Activated T-helper 2 cell treated with anti-CD3 and anti-CD28 coated beads, Interferon-gamma antibody, Interleukin-2, Interleukin-4, amounts not matched to agents 10 μg/mL and 5 μg/mL and 100 μg/mL, durations not matched to agents 14 hours and 24 hours and 36 hours (primary cell): ENCODE measurements around the gene CASR. TPM values are rescaled to one million over a fixed set of nuclear protein-coding genes. Genes with fewer than 3 reads are reported as not detected.
A peak's percentile ranks its signal among the peaks of the same experiment; 100 is the strongest.
"Not testable (repeated sequence)": the region's sequence is repeated elsewhere in the genome, so short reads cannot be mapped to it uniquely, and the experiment has no call there.

Source experiments
- DNase-seq: peaks from one replicate; pipeline ENCODE4 v3.0.0; 2021; ENCODE audit warnings: low spot score
- H3K27ac Mint-ChIP-seq: one replicate; pipeline ENCODE4 v1.8.0; 2021; ENCODE audit warnings: mixed read lengths
- H3K27me3 Mint-ChIP-seq: one replicate; pipeline ENCODE4 v1.8.0; 2021; ENCODE audit warnings: low read depth, mixed read lengths
- H3K36me3 Mint-ChIP-seq: one replicate; pipeline ENCODE4 v1.8.0; 2021; ENCODE audit warnings: low read depth, mixed read lengths
- H3K4me1 Mint-ChIP-seq: one replicate; pipeline ENCODE4 v1.8.0; 2021; ENCODE audit warnings: low read depth, mixed read lengths
- H3K4me3 Mint-ChIP-seq: one replicate; pipeline ENCODE4 v1.8.0; 2021; ENCODE audit warnings: low read depth, mild to moderate bottlenecking, moderate library complexity, mixed read lengths
- H3K9me3 Mint-ChIP-seq: one replicate; pipeline ENCODE4 v1.8.0; 2021; ENCODE audit warnings: mixed read lengths
- intact Hi-C: fragments of 100-400 bp; cut with micrococcal nuclease; formaldehyde crosslinking; loops from one replicate; pipeline ENCODE4 v1.15.1; 2023
- total RNA-seq: library from RNA; stranded (reverse); gene quantifications from 2 replicates; pipeline ENCODE4 v1.2.3, GENCODE V29; 2022

CASR gene, protein sequence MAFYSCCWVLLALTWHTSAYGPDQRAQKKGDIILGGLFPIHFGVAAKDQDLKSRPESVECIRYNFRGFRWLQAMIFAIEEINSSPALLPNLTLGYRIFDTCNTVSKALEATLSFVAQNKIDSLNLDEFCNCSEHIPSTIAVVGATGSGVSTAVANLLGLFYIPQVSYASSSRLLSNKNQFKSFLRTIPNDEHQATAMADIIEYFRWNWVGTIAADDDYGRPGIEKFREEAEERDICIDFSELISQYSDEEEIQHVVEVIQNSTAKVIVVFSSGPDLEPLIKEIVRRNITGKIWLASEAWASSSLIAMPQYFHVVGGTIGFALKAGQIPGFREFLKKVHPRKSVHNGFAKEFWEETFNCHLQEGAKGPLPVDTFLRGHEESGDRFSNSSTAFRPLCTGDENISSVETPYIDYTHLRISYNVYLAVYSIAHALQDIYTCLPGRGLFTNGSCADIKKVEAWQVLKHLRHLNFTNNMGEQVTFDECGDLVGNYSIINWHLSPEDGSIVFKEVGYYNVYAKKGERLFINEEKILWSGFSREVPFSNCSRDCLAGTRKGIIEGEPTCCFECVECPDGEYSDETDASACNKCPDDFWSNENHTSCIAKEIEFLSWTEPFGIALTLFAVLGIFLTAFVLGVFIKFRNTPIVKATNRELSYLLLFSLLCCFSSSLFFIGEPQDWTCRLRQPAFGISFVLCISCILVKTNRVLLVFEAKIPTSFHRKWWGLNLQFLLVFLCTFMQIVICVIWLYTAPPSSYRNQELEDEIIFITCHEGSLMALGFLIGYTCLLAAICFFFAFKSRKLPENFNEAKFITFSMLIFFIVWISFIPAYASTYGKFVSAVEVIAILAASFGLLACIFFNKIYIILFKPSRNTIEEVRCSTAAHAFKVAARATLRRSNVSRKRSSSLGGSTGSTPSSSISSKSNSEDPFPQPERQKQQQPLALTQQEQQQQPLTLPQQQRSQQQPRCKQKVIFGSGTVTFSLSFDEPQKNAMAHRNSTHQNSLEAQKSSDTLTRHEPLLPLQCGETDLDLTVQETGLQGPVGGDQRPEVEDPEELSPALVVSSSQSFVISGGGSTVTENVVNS
- total RNA-seq = not detected in 2 replicates

GRCh38 chr3:122183521-122183892 lies at the start of gene CASR:
Gene CASR (plus strand): TSS chr3:122183668. CDS start chr3:122254190, 70,522 bp downstream.
- Mint-ChIP-seq H3K4me1 (peaks cover 7% of the 10 kb centered on the region), H3K27me3 (peaks cover 67% of the 10 kb centered on the region), H3K9me3 (no peaks in the 10 kb centered on the region), H3K27ac (no peak within 1 kb of the TSS), H3K36me3 (no peaks in the 10 kb centered on the region), H3K4me3 (peak within 1 kb of the TSS; percentile 75)
- intact Hi-C loops = no loop called here
- no peak for DNase-seq

DNA sequence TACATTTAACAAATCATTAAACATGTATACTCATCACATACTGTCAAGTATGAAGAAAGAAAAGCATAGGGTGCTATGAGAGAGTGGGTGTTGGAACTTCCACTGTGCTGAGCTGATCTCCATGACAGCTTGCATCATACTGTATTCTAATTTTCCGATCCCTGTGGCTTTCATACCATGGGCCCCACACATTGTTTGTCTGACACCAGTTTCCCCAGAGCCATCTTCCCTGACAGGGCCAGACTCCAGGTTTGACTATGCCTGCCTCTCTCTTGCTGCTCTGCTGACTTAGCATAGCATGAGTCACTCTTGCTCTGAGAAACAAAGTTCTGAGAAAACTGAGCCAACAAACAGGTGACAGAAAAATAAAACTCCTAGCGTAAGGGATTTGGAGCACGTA lies 37.0 kb upstream of the CASR start:
- H3K36me3 Mint-ChIP-seq = peaks cover 8% of the 10 kb centered on the region
- intact Hi-C loops = loop anchor here (1.0 to 5.0 kb wide), 7 partner anchors 45 to 410 kb away; no protein-coding TSS in a partner anchor
- H3K4me1 Mint-ChIP-seq = peaks cover 31% of the 10 kb centered on the region
- no peak overlapping the region for H3K4me3 Mint-ChIP-seq
- peaks cover 32% of the 10 kb centered on the region for H3K9me3 Mint-ChIP-seq
- no peaks in the 10 kb centered on the region for H3K27me3 Mint-ChIP-seq
- peak; percentile 56 for DNase-seq
- peak overlapping the region; percentile 46 for H3K27ac Mint-ChIP-seq

DNA sequence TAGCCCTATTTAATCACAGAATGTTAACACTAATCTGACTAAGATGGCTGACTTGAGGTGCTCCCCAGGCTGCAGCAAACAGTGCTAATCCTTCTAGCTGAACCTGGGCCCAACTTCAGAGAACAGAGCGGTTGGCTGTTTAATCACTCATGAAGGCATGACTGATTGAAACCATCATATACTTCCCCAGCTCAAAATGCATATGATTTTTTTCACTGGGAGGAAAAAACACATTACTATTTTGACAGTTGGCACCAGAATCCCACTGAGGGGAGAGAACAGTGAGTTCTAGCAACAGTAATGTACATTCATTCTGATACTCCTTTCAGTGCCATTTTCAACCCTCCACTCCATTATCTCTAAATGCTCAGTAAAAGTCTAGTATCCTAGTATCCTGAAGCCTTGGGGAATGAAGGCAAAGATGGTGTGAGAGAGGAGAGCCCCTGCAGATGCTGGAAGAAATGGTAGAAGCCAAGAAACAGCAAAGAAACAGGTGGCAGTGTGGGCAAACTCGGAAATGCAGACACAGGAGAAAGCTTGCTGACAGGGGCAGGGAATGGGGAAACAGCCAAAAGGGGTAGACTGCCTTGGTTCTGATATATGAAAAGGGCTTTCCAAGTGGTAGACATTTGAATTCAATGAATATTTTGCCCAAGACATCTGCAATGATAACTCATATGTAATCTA lies 34.4 kb upstream of the CASR start:
- no peaks in the 10 kb centered on the region for H3K27me3 Mint-ChIP-seq
- H3K4me1 Mint-ChIP-seq = peaks cover 32% of the 10 kb centered on the region
- H3K4me3 Mint-ChIP-seq = no peak overlapping the region
- peaks cover 7% of the 10 kb centered on the region for H3K36me3 Mint-ChIP-seq
- intact Hi-C loops = loop anchor here (5.0 kb wide), 1 partner anchor 137 kb away; no protein-coding TSS in a partner anchor
- peak overlapping the region; percentile 29 for H3K27ac Mint-ChIP-seq
- peaks cover 35% of the 10 kb centered on the region for H3K9me3 Mint-ChIP-seq
- no peak for DNase-seq

GRCh38 chr3:122151480-122151879 lies 32.0 kb upstream of the CASR start:
- DNase-seq = no peak
- Mint-ChIP-seq H3K27ac (no peak overlapping the region), H3K4me3 (no peak overlapping the region), H3K9me3 (peaks cover 51% of the 10 kb centered on the region), H3K36me3 (peaks cover 20% of the 10 kb centered on the region), H3K4me1 (peaks cover 28% of the 10 kb centered on the region), H3K27me3 (no peaks in the 10 kb centered on the region)
- intact Hi-C loops = no loop called here

DNA sequence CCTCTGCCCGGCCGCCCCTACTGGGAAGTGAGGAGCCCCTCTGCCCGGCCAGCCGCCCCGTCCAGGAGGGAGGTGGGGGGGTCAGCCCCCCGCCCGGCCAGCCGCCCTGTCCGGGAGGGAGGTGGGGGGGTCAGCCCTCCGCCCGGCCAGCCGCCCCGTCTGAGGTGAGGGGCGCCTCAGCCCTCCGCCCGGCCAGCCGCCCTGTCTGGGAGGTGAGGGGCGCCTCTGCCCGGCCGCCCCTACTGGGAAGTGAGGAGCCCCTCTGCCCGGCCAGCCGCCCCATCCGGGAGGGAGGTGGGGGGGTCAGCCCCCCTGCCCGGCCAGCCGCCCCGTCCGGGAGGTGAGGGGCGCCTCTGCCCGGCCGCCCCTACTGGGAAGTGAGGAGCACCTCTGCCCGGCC lies 18.5 kb upstream of the CASR start:
- H3K27ac Mint-ChIP-seq, H3K36me3 Mint-ChIP-seq, DNase-seq, intact Hi-C loops, H3K4me1 Mint-ChIP-seq, H3K4me3 Mint-ChIP-seq: not testable (repeated sequence)
- H3K27me3 Mint-ChIP-seq = peaks cover 13% of the 10 kb centered on the region
- H3K9me3 Mint-ChIP-seq = peaks cover 46% of the 10 kb centered on the region

DNA sequence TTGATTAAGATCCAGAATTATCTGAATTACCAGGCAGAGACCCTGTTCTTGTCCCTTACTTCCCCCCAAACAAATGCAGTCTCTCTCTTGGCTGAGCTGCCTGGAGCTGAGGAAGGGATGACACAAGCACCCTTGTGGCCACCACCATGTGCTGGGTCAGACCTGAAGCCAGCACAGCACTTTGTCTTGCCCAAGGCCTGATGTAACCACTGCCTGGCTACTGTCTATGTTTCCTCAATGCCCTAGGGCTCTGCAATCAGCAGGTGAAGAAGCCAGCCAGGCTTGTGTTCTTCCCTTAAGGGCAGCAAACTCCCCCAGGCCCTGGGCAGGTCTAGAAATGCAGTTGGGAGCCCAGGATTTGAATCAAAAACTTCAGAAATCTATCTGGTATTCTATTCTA lies 15.8 kb upstream of the CASR start:
- Mint-ChIP-seq H3K36me3 (peaks cover 1% of the 10 kb centered on the region), H3K4me3 (no peak overlapping the region), H3K4me1 (no peaks in the 10 kb centered on the region), H3K9me3 (peaks cover 33% of the 10 kb centered on the region), H3K27me3 (peaks cover 5% of the 10 kb centered on the region), H3K27ac (no peak overlapping the region)
- no peak for DNase-seq
- intact Hi-C loops = no loop called here

- Mint-ChIP-seq H3K4me3 (no peak overlapping the region), H3K9me3 (peaks cover 33% of the 10 kb centered on the region), H3K36me3 (peaks cover 3% of the 10 kb centered on the region), H3K4me1 (no peaks in the 10 kb centered on the region), H3K27me3 (peaks cover 1% of the 10 kb centered on the region), H3K27ac (no peak overlapping the region)
- DNase-seq = no peak
- intact Hi-C loops = no loop called here
Observed at GRCh38 chr3:122168044-122168443, 15.4 kb upstream of the CASR start.

- H3K27me3 Mint-ChIP-seq = peaks cover 2% of the 10 kb centered on the region
- intact Hi-C loops = no loop called here
- no peak overlapping the region for H3K27ac Mint-ChIP-seq
- H3K36me3 Mint-ChIP-seq = peaks cover 3% of the 10 kb centered on the region
- H3K4me1 Mint-ChIP-seq = no peaks in the 10 kb centered on the region
- DNase-seq = no peak
- H3K4me3 Mint-ChIP-seq = no peak overlapping the region
- H3K9me3 Mint-ChIP-seq = peaks cover 29% of the 10 kb centered on the region
Observed at GRCh38 chr3:122169911-122170310, 13.6 kb upstream of the CASR start.

GRCh38 chr3:122171361-122171760 lies 12.1 kb upstream of the CASR start:
- H3K27me3 Mint-ChIP-seq, intact Hi-C loops, H3K4me1 Mint-ChIP-seq, H3K36me3 Mint-ChIP-seq, H3K27ac Mint-ChIP-seq, DNase-seq, H3K4me3 Mint-ChIP-seq: not testable (repeated sequence)
- H3K9me3 Mint-ChIP-seq = peaks cover 33% of the 10 kb centered on the region

- H3K27me3 Mint-ChIP-seq = peaks cover 50% of the 10 kb centered on the region
- H3K9me3 Mint-ChIP-seq = peaks cover 6% of the 10 kb centered on the region
- intact Hi-C loops = no loop called here
- DNase-seq = no peak
- no peaks in the 10 kb centered on the region for H3K36me3 Mint-ChIP-seq
- no peak overlapping the region for H3K4me3 Mint-ChIP-seq
- peaks cover 6% of the 10 kb centered on the region for H3K4me1 Mint-ChIP-seq
- H3K27ac Mint-ChIP-seq = no peak overlapping the region
Observed at GRCh38 chr3:122178711-122179110, 4.8 kb upstream of the CASR start.

DNA sequence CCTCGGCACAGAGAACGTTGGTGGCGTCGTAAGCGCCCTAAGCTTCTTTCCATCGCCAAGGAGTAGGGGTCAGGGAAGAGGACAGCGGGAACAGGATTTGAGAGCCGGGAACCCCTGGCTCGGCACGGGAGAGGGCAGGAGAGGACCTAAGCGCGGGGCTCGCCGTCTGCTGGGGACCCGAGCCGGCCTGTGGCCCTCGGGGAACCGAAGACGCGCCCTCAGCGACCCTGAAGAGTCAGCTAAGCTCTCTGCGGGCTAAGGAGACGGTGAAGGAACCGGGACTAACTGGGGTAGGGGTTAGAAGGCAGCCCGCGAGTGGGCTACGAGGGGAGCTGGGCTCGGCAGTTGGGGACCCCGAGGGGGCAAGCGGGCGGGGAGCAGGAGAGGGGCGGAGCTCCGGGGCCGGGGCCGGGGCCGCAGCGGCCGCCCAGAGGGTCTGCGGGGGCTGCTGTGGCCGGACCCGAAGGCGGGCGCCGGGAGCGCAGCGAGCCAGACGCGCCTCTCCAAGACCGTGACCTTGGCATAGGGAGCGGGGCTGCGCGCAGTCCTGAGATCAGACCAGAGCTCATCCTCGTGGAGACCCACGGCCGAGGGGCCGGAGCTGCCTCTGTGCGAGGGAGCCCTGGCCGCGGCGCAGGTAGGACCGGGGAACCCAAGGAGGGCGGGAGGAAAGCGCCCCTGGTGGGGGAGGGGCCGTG lies 574 bp downstream of the CASR start:
- DNase-seq = no peak
- Mint-ChIP-seq H3K4me3 (peak overlapping the region; percentile 75), H3K27me3 (peaks cover 72% of the 10 kb centered on the region), H3K4me1 (peaks cover 7% of the 10 kb centered on the region), H3K9me3 (no peaks in the 10 kb centered on the region), H3K36me3 (no peaks in the 10 kb centered on the region), H3K27ac (no peak overlapping the region)
- intact Hi-C loops = no loop called here

DNA sequence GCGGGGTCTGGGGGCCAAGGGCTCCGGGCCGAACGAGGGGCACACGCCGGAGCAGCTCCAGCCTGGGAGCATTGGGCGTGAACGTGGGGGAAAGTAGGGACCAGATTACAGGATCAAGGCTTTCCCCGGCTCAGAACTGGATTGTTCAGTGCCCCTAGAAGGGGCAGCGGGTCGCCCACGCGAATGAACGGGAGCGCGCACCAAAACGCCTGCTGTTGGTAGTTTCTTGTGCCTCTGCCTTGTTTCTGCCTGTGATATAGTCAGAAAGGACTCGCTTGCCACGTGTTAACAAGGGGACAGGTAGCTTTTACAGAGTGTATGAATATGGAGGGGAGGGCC lies 1.1 kb downstream of the CASR start:
- Mint-ChIP-seq H3K27ac (no peak overlapping the region), H3K27me3 (peaks cover 74% of the 10 kb centered on the region), H3K9me3 (no peaks in the 10 kb centered on the region), H3K36me3 (no peaks in the 10 kb centered on the region), H3K4me3 (no peak overlapping the region), H3K4me1 (peaks cover 7% of the 10 kb centered on the region)
- intact Hi-C loops = no loop called here
- no peak for DNase-seq
